ENCODE measurements around the gene KNSTRN.

Gene KNSTRN

DNA sequence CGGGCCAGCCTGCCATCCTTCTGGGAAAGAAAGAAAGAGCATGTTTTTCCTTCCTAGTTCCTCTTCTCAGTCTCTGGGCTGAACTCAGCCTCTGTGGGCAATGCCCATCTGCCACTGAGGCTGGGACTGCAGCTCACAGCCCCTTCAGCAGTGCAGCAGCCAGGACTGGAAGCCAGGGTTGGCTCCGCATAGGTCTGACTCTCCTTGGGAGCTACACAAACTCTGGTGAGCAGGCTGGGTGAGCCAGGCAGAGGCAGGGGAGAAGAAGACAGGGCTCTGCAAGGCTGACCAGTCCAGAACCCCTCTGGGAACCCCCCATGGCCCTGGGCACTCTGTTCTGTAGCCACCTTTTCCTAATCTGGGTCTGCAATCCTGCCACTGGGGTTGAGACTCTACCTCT lies 20.9 kb upstream of the KNSTRN start:
- no peak overlapping the region for H3K4me3 ChIP-seq (ENCODE audit: low read length)
- no peak for DNase-seq (ENCODE audit: low read depth)
- no peak for TF ChIP-seq CTCF (conservative IDR thresholded peaks at IDR 0.05; ENCODE audit: low read length)

DNA sequence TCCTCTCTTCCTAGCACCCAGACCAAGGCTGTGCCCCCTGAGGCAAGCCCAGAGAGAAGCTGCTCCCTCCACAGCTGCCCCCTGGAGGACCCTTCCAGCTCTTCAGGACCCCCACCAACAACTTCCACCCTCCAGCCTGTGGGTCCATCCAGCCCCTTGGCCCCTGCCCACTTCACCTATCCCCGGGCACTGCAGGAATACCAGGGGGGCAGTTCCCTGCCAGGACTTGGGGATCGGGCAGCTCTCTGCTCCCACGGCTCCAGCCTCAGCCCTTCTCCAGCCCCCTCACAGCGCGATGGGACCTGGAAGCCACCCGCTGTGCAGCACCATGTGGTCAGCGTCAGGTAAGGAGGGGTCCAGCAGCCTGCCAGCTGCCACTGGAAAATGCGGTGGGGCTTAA lies 18.9 kb upstream of the KNSTRN start:
- H3K4me3 ChIP-seq (ENCODE audit: low read length), result no peak overlapping the region
- no peak for DNase-seq (ENCODE audit: low read depth)
- no peak for TF ChIP-seq CTCF (conservative IDR thresholded peaks at IDR 0.05; ENCODE audit: low read length)

DNA sequence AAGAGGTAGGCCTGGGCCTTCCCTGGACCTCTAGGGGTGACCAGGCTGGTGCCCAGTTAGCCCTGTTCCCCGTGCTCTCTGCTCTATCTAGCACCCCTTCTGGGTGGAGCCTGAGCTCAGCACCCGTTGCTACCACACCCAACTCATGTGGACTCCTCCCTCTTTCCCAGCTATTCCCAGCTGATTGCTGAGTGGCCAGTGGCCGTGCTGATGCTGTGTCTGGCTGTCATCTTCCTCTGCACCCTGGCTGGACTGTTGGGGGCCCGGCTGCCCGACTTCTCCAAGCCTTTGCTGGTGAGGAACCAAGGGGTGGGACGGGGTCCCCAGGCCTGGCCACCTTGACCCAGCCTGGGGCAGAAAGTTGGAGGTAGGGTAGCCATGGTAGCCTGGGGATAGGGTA lies 18.3 kb upstream of the KNSTRN start:
- H3K4me3 ChIP-seq (ENCODE audit: low read length), result no peak overlapping the region
- TF ChIP-seq CTCF (conservative IDR thresholded peaks at IDR 0.05; ENCODE audit: low read length), result no peak

DNA sequence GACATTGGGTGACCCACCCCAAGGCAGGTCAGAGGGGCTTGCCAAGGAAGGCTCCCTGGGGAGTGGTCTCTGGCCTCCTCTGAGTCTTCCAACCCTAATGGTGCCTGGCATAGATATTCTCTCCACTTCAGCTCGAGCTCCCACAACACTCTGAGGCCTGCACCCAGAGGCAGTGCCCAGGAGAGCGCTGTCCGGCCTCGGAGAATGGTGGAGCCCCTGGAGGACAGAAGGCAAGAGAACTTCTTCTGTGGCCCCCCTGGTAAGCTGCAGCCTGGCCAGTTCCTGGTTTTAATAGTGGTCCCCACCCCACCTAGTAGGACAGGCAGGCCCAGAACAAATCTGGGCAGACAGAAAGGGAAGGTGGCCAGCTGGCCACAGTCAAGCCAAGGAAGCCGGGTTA lies 17.5 kb upstream of the KNSTRN start:
- TF ChIP-seq CTCF (conservative IDR thresholded peaks at IDR 0.05; ENCODE audit: low read length), result no peak
- H3K4me3 ChIP-seq (ENCODE audit: low read length), result no peak overlapping the region
- no peak for DNase-seq (ENCODE audit: low read depth)

More for the DNA sequence above, 18.3 kb upstream of the KNSTRN start:
- no peak for DNase-seq (ENCODE audit: low read depth)

DNA sequence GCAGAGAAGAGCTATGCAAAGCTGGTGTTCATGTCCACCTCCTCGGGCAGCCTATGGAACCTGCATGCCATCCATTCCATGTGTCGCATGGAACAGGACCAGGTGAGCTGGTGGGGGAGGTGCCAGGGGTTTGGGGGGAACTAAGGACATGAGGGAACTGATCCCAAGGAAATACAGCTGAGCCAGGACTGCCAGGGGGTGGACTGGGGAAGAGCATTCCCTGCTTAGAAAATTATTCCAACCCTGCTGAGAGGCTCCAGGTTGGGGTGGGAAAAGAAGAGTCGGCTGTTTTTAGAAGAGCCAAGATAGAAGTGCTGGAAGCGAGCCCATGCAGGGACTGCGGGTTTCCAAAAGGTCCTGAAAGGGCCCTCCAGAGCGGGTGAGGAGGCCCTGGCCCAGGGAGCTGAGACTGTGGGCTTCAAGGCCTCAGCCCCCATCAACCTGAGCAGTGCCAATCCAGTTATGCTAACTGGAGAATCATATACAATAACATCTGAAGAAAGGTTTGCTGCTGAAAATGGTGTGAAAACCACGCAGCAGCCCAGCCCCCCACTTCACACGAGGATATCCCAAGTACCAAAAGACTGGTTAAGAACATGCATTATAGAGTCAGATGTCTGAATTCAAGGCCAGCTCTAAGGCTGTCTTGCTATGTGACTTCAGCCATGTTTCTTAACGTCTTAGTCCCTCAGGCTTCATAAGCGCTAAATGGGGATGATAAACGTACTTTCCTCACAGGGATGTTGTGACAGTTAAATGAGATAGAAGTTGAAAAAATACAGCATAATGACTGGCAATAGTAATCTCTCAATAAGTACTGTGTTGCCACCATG lies 16.7 kb upstream of the KNSTRN start:
- no peak for DNase-seq (ENCODE audit: low read depth)
- H3K4me3 ChIP-seq (ENCODE audit: low read length), result no peak overlapping the region
- TF ChIP-seq CTCF (conservative IDR thresholded peaks at IDR 0.05; ENCODE audit: low read length), result no peak

DNA sequence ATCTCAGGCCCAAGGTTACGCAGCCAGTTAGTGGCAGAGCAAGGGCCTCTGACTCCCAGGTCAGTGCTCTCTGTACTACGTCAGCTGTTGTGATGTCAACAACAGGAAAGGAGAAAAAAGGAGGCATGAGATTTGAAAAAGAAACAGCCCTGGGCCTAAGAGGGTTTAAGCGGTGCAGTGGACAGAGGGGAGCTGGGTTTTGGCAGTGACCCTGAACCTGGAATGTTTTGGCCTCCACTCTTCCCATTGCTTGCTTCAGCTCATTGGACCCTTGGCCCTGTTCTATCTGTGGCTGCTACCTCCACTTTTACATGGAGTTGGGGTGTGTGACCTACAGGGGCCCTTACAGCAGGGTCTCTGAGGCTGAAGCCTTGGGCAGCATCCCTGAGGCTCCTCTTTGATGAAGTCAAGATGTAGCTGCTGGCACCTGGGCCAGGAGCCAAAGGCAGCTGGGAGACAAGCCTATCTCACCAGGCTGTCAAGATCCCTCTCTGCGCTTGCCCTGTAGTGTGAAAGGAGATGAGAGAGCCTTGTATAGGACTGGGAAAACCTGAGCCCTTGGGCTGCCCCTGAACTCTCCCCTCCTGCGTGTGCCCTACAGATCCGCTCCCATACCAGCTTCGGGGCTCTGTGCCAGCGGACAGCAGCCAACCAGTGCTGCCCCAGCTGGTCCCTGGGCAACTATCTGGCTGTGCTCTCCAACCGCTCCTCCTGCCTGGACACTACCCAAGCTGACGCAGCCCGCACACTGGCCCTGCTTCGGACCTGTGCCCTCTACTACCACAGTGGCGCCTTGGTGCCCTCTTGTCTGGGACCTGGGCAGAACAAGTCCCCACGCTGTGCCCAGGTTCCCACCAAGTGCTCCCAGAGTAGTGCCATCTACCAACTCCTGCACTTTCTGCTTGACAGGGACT lies 15.8 kb upstream of the KNSTRN start:
- DNase-seq (ENCODE audit: low read depth), result no peak
- TF ChIP-seq CTCF (conservative IDR thresholded peaks at IDR 0.05; ENCODE audit: low read length), result no peak
- no peak overlapping the region for H3K4me3 ChIP-seq (ENCODE audit: low read length)
